ENCODE results near the gene FMNL1.

The FMNL1 gene

DNA sequence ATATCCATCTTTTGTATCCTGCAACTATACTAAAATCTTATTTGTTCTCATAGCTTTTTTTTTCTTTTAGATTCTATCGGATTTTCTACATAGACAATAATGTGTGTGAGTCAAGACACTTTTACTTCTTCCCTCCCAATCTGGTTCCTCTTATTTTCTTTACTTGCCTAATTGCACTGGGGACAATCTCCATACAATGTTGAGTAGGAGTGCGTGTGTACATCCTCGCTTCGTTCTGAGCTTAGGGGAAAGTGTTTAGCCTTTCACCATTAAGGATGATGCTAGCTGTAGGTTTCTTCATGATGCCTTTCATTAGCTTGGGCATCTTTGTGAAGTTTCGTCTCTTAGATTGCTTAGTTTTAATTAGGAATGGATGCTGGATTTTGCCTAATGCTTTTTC, 37.3 kb downstream of the FMNL1 start:
- no peak for DNase-seq (ENCODE audit: low spot score)

DNA sequence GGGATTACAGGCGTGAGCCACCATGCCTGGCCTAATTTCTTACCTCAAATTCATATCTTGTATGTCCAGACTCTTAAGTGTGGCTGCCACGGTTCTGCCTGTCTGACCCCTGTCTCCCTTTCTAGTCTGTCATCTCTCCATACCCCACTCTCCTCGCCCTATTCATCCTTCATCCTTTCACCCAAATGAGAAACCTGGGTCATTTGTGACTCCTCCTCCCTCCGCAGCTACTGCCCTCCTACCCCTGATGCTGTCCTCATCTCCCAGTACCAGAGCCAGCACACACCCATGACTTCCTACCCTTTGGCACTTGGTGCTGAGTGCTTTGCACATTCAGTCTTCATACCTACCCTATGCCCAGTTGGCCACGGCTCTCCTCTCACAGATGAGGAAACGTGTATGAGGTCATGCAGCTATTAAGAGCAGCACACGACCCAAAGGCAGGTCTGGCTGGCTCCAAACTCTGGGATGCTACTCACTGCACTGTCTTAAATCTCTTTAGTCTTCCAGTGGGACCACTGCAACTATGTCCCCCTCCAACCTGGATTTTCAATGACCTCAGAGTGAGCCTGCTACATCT, 38.6 kb downstream of the FMNL1 start:
- DNase-seq (ENCODE audit: low spot score): no peak

DNA sequence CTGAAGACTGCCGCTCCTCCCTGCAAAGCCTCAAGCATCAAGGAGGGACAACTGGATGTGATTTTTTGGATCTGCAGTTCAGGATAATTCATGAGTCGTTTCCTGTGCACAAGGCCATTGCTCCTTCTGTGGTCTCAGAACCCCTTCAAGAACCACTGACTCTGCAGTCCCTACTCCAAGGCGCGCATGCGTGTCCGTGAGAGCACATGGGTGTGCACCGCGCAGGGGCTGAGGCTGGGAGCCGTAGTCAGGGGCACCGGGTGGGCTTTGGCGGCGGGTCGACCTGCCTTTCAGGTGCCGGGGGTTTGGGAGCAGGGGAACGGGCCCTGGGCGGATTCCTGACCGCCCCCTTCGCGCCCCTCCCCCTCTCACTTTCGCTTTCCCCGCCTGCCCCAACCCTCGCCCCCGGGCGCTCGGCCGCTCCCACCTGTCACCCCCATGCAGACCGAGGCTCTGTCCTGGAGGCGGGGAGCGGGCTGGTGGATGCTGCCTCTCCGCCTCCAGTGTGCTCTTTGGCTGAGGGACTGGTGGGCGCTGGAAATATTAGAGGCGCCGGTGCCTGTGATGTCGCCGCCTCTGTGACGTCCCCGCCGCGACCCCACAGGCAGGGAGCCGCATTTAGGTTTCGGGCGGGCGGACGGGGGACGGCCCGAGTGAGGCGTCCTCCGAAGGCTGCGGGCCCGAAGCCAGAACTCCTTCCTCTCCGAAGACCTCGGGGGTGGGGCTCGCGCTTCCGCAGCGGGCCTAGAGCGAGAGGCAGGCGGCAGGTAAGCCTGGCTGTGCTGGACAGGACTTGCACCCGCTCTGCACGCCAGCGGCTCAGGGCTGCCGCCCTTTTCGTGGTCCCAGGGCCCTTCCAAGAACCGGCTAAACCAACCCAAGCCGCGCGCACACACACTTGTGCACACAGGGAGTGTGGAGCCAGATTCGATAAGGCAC, 40.2 kb downstream of the FMNL1 start, which contains the start of gene SPATA32:
SPATA32 (minus strand) TSS at position 518 of the 939 bp plus-strand sequence; CDS start at position 440, 78 bp downstream.
- DNase-seq (ENCODE audit: low spot score): no peak

DNA sequence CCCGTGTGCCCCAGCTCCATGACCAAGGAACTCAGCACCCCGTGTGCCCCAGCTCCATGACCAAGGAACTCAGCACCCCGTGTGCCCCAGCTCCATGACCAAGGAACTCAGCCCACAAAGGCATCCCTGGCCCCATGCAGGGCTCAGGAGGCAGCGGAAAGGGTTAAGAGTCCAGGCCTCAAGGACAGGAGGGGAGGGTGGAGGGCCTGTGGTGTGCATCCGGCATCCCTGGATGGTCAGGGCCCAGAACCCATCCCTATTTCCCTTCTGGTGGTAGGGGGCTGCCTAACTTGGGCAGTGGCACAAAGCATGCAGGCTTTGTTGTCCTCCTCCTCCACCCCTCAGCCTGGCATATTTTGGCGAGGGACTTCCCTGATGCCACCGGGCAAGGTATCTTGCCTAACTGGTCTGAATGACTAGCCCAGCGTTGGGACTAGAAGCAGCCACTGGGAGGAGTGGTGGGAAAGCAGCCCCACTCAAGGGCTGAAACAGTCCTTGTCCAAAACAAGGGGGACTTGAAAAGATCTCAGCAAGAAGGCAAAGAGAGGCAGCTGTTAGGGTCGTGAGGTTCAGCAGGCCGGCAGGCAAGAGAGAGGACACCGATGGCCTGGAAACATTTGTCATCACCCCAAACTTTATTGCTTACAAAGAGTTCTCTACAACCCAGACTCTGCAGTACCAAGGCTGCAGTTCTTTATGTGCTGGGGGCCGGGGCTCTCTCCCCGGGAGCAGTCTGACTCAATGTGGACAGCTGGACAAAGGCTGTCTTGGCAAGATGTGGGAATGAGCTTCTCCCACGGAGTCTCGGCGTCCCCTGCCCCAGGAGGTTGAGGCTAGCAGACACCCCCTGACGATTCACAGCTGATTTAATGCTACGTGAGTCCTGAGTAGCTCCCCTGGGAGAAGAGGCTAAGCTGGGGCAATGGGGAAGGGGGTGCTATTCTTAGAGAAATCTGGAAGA, 41.1 kb downstream of the FMNL1 start:
- no peak for DNase-seq (ENCODE audit: low spot score)

DNA sequence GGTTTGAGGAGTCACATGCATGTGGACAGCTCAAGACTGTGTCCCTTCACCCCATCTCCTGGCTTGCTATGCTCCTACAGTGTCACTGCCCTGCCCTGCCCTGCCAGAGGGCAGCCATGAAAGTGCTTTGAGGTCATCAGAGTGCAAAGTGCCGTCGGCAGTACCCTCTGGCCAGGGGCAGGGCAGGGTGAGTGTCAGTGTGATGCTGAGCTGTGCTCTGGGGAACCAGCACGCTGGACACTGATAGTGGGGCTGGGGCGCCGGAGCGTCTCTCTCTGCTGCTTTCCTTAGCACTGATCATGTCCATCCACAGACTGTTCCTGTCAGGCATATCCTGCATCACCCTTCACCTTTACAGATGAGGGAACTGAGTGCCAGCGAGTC, 41.8 kb downstream of the FMNL1 start:
- no peak for DNase-seq (ENCODE audit: low spot score)

DNA sequence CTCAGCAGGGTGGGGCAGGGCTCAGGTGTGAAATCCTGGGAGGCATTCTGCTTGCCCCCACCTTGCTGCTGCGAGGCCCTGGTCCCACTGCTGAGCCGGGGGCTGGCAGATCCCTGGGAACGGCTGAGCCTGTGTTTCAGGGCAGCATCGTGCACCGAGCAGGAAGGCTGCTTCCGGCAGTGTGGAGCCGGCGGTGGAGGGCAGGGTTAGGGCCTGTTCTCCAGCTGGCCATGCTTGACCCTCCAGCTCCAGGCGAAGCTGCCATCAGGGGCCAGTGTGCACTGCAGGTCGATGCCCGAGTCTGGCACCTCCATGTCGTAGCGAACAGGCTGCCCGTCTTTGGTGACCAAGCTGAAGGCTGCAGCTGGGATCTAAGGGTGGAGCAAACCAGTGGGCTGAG, 42.7 kb downstream of the FMNL1 start:
- DNase-seq (ENCODE audit: low spot score): no peak

DNA sequence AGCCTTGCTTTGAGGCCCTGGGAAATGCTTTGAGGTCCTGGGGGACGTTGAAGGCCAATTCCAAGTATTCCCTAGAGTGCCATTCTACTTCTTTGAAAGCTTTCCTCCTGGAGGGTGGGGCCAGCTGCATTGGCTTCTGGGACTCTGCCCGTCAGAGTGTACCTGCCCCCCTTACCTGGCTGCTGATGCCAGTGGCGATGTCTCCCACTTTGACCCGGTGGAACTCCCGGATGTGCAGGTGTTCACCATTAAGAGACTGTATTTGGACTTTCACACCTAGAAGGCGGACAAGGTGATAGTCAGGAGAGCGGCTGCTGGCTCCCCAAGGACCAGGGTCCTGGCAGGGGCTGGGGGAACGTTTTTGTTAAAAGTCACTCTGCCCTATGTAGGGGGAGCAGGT, 43.3 kb downstream of the FMNL1 start:
- DNase-seq (ENCODE audit: low spot score): no peak

DNA sequence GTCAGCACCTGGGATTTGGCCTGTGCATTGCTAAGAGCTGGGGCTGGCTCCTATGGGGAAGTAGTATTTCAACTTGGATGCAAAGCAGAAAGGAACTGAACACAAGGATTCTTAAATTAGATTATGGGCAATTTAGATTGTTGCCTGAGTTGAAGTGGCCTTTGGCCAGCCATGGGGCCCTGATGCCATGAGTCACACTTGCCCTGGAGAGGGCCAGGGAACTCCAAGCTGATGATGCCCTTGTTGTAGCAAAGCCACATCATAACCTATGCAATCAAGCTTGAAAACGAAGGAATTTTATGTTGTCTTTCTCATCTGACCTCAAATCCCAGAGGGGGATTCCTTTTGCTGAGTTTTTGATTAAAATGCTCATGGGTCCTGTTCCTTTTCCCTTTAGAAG, 44.1 kb downstream of the FMNL1 start:
- DNase-seq (ENCODE audit: low spot score): no peak

DNA sequence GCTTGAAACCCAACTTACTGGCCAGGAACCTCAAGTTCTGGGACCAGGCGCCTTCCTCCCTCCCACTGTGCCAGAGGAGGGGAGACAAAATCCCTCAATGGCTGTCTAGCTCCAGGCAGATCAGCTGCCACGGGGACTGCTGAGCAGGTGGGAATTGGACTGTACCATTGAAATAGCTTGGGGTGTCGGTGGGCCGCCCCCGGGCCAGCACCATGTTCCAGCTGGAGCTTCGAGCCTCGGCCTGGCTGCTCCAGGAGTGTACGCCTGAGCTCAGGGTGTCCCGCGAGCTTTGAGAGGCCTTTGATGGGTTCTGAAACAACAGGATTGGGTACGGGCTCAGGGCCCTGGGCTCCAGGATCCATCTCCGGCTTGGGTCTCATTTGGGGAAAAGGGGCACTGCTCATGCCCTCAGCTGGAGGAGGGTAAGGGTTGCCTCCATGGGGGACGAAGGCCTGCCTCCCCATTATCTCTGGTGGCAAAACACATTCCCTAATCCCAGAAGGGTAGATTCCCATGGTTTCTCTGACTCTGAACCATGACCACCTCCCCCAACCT, 44.8 kb downstream of the FMNL1 start:
- no peak for DNase-seq (ENCODE audit: low spot score)

DNA sequence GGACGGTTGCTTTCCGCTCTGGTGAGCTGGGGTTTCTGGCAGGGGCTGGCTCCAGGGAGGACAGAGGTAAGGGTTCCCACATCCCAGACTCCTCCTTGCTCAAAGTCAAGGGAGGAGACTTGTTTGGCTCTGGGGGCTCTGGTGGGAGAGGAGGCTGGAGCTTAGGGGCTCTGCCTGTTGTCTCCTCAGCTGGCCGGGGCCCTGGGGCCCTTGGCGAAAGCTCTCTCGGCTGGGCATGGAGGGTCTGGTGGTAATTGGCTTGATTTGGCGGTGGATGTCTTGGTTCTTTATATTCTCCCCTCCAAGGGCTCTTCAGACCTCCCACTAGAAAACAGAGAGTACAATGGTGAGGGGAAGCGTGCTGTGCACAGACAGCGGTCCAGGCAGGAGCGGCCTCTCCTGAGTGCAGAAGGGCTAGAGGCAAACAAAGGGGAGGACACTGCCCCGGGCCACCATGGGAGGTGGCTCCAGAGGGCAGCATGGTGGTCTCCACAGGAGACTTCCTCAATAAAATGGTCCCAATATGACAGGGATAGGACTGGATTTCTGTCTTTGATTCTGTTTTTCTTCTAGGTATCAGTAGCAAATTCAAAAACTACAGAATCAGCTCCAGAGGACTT, 45.9 kb downstream of the FMNL1 start:
- no peak for DNase-seq (ENCODE audit: low spot score)

DNA sequence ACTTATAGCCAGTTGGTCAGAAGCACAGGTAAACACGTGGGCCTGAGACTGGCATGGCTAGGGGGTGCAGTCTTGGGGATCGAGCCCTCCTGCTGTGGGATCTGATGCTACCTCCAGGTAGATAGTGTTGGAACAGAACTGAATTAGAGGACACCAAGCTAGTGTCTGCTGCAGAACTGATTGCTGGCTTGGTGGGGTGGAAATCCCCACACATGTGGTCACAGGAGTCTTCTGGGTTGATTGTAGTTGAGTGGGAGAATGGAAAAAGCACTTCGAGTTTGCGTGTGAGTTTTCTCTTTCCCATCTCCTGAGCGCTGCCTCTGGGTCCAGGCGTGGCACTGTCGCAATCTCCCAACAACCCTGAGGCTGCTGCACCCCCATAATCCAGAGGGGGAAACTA, 48.2 kb downstream of the FMNL1 start:
- DNase-seq (ENCODE audit: low spot score): no peak

DNA sequence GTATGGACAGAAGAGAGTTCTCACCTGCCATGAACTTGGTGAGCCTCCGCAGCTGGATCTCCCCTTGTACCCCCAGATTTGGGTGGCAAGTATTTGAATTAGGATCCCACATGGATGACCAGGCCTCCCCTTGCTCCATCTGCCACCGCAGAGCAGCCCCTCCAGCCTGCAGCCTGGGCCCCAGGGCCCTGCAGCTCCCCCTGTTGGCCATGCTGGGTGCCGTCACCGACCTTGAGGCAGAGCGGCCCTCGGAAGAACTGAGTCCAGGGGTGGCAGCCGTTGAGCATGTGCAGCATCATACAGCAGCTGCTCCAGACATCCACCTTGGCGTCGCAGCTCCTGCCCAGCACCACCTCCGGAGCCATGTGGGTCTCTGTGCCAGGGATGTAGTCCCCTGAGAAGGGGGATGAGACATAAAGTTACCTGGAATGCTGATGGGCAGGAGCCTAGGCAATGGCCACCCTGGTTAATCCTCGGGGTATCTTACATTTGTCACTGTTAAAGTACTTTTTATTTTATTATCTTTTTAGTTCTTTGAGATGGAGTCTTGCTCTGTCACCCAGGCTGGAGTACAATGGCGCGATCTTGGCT, 49.2 kb downstream of the FMNL1 start:
- peak; percentile 86 for DNase-seq (ENCODE audit: low spot score)

DNA sequence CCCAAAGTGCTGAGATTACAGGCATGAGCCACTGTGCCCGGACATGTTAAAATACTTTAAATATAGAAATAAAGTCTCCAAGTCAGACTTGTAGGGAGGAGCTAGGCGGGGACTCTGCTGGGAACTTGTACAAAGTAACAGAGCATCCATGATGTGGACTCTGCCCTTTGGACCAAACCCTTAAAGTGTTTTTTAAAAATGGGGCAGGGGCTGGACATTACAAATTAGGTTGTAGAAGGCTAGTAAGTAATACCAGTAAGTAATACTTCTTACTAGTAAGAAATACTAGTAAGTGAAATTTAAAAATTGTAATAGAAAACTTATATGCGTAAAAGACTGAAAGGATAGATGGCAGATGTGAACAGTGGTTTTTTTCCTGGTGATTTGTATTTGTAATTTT, 49.9 kb downstream of the FMNL1 start:
- no peak for DNase-seq (ENCODE audit: low spot score)

DNA sequence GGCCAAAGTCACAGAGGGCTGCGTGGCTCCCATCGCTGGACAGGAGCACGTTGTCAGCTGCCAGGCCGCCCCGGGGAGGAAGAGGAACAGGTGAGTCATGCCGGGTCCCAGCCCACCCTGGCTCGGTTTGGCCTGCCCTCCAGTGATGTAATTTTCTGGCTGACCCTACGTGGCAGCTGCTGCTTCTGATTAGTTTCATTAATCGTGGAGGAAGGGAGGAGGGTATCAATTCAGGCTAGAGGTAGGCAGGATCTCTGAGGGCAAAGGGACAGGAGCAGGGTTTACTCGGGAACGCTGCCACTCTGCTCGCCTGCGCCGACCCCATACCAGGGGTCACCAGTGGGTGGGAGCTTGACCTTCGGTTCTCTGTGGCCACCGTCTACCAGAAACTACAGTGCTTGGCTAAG, 51.9 kb downstream of the FMNL1 start:
- DNase-seq (ENCODE audit: low spot score): peak; percentile 33

DNA sequence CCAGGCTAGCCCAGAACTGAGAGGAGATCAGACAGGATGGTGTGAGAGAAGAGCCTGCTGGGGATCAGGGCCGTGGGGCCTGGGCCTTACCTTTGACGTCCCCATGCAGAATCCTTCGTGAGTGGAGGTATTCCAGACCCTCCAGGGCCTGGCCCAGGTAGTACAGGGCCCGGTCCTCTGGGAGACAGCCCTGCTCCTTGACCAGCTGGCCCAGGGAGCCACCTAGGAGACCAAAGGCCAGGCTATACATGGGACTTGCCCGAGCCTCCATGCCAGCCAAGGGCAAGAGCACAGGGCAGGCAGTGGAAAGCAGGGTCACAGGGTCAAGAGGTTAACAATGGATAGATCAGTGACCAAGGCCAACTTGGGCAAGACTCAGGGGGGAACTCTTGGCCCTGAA, 52.3 kb downstream of the FMNL1 start:
- DNase-seq (ENCODE audit: low spot score): no peak

DNA sequence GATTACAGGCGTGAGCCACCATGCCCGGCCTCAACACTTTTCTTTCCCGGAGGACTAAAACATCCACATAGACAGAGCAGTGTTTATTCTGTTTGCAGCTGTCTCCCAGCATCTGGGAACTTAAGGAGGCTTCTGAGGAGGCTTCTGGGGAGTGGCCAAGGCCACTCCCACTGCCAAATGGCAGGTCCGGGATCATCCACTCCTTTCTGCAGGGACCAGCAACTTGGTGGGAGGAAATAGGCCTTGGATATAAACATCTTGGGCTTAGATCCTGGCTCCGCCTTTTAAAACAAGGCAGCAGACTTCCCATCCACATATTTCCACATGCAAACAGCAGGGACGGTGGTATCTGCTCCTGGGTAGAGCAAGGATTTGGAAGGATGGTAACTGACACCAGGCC, 54.3 kb downstream of the FMNL1 start:
- DNase-seq (ENCODE audit: low spot score): peak; percentile 73

DNA sequence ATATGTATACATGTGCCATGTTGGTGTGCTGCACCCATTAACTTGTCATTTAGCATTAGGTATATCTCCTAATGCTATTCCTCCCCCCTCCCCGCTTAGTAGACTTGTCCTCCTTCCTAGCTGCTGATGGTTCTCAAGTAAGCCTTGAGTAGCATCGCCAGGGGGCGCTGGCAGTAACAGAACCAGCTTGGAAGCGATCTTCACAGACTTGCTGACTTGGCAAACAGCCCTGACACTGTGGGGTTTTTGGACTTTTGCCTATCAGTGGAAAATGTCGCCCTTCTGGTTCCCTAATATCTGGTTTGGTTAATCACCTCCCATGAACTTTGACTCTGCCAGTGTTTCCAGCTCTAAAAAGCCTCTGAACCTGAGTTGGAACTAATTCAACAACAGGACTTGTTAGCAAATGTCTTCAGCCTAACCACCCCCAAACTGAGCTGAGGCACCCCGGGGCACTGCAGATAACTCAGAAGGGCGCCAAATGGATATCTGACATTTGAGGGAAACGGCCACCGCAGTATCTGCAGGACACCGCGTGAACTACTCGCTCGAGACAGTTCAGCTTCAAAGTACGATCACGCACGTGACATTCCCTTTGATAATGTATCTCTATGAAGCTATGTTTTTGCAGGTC, 55.6 kb downstream of the FMNL1 start:
- DNase-seq (ENCODE audit: low spot score): peak; percentile 87

DNA sequence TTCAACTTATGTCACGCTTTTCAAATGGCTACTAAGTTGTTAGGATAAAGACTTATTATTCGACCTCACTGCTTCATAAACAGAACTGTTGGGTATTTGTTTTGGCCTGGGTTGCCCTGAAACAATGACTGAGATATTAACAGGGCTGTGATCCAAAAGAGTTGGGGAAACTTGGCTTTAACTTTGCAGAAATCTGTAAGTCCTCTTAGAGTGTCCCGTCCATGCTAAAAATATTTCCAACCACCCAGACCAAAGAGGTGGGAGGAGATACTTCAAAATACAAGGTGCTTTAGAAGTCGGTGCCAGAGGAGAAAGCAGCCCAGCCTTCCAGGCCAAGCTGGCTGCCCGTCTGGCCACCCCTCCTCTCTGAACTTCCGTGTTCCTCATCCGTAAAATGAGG, 56.3 kb downstream of the FMNL1 start:
- DNase-seq (ENCODE audit: low spot score): no peak

DNA sequence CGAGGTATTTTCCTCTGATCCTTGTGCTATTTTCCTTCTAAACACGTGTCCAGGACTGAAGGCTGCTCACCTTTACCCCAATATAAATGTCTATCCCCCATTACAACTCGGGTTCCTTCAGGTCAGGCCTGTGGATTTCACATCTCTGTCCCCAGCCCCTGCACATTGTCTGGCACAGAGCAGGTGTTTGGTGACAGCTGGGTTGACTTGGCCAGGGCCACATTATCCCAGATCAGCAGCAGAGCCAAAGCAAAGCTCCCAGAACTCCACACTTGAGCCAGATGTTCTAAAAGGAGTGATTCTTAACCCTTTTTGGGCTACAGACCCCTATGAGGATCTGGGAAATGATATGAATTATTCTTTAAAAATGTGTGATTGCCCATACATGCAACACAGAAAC, 58.2 kb downstream of the FMNL1 start:
- DNase-seq (ENCODE audit: low spot score): peak; percentile 78
